HG02798 (cell line): ENCODE results near the gene NHLRC1.

Experiments
- ATAC-seq: cut with Tn5 transposase; IDR thresholded peaks from one replicate; pipeline ENCODE4 v1.9.1; 2021; ENCODE audit warnings: mild to moderate bottlenecking; ENCODE audit not compliant: unreplicated experiment, poor library complexity

Gene NHLRC1

DNA sequence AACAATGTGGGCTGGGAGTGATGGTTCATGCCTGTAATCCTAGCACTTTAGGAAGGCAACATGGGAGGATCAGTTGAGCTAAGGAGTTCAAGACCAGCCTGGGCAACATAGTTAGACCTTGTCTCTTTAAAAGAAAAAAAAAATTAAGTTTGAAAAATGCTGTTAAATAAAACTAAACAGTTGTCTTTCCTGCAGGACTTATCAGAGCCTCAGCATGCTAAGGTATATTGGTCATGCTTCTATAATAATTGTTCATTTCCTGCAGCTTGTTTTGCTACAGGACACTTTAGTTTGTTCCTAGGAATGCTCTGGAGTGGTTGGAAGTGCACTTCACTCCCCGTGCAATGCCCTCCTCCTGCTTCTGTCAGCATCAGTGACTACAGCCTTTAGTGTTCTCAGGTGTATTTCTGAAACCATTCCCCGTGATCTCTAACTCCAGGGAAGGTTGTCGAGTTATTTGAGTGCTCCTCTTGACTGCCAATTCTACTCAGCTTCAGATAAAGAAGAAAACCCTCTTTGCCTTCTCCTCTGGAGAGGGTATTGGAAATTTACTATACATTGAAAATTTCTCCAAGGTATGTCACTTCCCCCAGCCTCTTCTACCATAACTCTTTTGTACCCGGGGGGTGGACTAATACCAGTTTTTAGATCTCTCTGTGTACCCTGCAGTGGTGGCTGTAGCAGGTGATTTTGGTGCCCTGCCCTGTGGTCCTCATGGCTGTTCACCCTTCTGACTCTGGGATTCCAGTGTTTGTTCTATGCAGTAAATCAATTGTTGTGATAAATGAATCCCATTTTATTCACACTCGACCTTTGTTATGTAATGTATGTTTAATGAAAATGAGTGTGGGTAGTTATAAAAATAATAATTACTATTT, 33.8 kb downstream of the NHLRC1 start:
- no peak for ATAC-seq

DNA sequence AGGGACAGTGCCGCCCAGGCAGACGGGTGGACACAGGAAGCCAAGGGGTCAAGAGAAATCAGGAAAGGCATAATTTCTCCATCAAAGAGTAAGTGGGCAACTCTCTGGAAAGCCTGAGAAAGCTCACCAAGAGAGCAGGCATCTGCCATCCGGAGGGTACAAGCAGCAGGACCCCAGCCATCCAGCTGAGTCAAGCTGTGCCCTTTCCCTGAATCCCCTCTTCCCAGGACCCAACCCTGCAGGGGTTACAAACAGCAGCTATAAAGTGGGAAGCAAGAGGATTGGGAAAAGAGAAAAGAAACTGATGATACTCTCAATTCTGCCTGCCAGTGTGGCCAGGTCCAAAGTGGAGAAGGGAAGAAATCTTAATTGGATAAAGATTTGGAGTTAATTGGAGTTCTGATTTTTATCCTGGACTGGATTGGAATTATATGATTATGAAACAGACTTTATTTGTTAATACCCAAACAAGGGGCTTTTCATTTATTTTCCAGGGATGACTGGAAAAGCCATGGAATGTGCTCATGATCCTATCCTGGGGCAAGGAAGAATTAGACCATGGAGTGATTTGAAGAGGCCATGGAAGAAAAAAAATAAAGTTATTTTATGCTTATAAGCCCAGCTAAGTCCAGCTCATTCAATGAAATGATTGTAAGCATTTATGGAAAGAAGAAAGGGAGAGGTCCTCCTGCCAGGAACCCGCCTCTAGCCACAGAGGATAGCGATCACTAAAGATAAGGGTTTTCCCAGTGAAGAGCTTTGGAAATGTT, 34.9 kb downstream of the NHLRC1 start:
- ATAC-seq: no peak

DNA sequence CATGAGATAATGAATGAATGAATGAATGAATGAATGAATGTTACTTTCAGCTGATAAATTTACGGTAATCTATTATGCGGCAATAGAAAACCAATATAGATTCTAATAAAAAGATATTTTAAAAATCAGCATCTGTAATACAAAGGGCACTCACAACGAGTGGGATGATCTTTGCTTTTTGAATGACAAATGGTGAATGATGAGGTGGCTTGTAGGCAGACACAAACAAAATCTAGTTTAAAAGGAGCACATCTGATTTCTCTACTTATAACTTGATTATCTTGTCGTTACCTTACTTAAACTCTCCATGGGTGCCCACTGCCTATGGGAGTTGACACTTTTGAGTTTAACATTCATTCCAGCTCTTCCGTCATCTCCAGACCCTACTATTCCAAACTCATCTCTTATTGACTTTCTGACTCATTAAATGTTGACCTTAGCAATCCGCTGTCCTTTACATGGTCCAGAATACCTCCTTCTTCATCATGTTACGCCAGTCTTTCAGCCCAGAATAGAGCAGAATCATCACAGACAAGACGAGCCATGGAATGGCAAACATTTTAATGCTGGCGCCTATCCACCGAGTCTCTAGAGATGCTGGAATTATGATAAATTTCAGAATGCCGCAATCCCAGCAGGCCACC, 41.3 kb downstream of the NHLRC1 start:
- no peak for ATAC-seq

DNA sequence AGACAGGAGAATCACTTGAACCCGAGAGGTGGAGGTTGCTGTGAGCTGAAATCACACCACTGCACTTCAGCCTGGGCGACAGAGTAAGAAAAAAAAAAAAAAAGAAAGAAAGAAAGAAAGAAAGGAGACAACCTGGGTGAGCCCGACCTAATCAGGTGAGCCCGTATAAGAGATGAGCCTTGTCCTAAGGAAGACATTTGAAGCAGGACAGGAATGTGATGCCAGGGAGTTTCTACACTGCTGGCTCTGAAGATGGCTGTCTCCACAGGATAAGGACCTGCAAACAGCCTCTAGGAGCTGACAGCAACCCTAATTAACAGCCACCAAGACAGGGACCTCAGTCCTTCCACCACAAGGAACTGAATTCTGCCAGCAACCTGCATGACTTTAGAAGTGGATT, 41.9 kb downstream of the NHLRC1 start:
- no peak for ATAC-seq

DNA sequence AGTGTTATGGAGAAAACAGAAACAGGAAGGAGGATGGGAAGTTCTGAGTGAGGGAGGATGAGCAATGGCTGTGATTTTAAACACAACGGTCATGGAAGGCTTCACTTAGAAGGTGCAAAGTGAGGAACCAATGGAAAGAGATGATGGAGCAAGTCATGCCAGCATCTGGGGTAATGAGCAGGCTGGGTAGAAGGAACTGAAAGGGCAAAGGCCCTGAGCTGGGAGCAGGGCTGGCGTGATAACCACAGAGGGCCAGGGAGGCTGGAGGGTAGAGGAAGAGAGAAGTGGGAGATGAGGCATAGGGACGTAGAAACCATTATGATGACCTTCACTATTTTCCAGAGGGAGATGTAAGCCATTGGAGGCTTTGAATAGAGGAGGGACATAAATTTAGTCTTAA, 43.6 kb downstream of the NHLRC1 start:
- ATAC-seq: no peak

DNA sequence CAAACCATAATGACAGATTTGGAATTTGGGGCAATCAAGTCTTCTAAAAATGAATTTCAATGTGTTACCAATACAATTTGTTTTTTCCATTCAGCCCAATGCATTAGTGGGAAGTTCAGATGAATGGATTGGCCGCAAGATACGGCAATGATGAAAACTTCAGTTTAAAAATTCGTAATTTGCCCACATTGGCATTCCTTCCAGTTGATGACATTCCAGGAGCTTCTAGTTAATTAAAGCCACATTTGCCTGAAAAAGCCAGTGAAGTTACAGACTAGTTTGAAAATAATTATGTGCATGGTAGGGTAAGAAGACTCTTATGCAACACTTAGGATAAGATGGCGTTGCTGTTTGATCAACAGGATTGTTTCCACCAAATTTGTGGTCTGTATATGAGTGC, 46.2 kb downstream of the NHLRC1 start:
- ATAC-seq: no peak

DNA sequence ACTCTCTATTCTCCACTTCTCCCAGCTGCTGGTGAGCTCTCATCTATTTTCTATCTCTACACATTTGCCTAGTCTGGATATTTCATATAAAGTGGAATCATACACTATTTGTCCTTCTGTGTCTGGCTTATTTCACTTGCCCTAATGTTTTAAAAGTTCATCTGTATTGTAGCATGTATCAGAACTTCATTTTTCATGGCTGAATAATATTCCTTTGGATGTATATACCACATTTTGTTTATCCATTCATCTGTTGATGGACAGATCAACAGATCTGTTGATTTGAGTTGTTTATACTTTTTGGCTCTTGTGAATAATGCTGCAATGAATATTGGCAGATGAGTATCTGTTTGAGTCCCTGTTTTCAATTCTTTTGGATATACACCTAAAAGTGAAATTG, 49.6 kb downstream of the NHLRC1 start:
- no peak for ATAC-seq

DNA sequence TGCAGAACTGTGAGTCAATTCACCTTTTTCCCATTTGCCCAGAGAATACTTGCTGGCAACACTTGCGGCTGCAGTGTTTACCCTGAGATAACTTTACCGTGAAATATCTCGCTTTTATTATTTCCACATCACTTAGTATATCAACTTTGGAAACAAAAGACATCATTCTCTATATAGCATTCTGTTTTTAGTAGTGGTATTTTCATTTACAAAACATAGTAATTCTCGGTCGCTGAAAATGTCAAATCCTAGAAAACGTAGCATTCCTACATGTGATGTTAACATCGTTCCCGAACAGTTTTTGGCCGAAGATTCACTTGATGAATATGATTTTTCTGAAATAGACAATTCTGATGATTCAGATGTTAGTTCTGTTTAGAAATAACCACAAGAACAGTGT, 52.0 kb downstream of the NHLRC1 start:
- ATAC-seq: no peak
